ENCODE data around the gene LGALS8.

LGALS8 gene

GRCh38 chr1:236589531-236589930, 65.7 kb downstream of the LGALS8 start:
- DNase-seq: no peak
- no peak for ATAC-seq

GRCh38 chr1:236590553-236591150, 66.9 kb downstream of the LGALS8 start:
- ATAC-seq (no peak), DNase-seq (no peak)

GRCh38 chr1:236602171-236602570, 78.4 kb downstream of the LGALS8 start:
- no peak for DNase-seq
- no peak for ATAC-seq
